ENCODE results near the gene DENND4B. TPM values are rescaled to one million over a fixed set of nuclear protein-coding genes. Genes with fewer than 3 reads are reported as not detected.
"Not testable (repeated sequence)": the region's sequence is repeated elsewhere in the genome, so short reads cannot be mapped to it uniquely, and the experiment has no call there.

The DENND4B gene, protein sequence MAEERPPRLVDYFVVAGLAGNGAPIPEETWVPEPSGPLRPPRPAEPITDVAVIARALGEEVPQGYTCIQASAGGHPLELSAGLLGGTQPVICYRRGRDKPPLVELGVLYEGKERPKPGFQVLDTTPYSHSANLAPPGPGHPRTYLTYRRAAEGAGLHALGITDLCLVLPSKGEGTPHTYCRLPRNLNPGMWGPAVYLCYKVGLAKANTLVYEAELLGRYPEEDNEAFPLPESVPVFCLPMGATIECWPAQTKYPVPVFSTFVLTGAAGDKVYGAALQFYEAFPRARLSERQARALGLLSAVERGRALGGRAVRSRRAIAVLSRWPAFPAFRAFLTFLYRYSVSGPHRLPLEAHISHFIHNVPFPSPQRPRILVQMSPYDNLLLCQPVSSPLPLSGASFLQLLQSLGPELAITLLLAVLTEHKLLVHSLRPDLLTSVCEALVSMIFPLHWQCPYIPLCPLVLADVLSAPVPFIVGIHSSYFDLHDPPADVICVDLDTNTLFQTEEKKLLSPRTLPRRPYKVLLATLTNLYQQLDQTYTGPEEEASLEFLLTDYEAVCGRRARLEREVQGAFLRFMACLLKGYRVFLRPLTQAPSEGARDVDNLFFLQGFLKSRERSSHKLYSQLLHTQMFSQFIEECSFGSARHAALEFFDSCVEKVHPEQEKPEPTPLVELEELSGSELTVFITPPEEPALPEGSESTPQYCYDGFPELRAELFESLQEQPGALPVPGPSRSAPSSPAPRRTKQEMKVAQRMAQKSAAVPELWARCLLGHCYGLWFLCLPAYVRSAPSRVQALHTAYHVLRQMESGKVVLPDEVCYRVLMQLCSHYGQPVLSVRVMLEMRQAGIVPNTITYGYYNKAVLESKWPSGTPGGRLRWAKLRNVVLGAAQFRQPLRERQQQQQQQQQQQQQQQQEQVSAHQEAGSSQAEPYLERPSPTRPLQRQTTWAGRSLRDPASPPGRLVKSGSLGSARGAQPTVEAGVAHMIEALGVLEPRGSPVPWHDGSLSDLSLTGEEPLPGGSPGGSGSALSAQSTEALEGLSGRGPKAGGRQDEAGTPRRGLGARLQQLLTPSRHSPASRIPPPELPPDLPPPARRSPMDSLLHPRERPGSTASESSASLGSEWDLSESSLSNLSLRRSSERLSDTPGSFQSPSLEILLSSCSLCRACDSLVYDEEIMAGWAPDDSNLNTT (N-terminal part only)
- polyA plus RNA-seq (2014; cell fraction: cytosol; rRNA removed), result 17.6 and 24.2 TPM in 2 replicates
- polyA plus RNA-seq (2014; cell fraction: nucleus; rRNA removed), result 256 and 294 TPM in 2 replicates

DNA sequence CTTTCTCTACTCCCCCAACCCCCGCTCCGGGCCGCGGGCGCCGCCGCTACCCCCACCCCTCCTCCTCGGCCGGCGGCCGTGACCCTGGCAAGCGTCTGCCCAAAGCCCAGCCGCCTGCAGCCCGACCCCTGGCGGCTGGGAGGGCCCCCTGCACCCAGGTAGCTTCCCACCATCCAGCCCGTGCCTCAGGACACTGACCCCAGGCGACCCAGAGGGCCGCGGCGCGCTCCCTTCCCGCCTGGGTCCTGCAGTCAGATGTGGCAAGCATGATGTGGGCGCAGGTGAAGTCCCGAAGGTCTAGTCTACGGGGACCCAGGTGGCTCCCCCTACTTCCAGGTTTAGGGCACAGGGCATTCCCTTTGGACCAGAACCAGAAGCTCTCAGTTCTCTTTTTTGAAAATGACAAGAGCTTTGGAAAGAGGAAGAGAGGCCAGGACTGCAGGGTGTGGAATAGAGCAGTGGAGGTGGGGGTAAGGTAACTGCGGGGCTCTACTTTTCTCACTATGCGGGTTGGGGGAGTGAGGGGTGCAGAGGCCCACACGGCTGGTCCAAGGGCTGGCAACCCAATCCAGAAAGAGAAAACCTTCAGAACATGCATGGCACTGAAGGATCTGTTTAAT is at the start of gene DENND4B:
Gene DENND4B, minus strand, starts transcription at position 97 of the 620 bp plus-strand sequence. CDS start 2,344 bp downstream, outside the sequence.
- peak; percentile 88 for DNase-seq (ENCODE audit: low spot score)

DNA sequence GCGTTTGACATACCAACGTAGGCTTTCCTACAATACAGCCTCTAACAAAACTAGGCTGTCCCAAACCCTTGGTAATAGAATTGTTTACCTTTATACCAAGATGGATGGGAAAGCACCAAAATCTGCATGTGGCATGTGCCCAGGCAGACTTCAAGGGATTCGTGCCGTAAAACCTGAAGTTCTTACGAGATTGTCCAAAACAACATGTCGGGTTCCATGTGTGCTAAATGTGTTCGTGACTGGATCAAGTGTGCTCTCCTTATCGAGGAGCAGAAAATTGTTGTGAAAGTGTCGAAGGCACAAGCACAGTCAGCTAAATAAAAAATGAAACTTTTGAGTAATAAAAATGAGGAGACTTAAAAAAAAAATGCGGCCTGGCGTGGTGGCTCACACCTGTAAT is 49.1 kb upstream of the DENND4B start:
- no peak for DNase-seq (ENCODE audit: low spot score)

DNA sequence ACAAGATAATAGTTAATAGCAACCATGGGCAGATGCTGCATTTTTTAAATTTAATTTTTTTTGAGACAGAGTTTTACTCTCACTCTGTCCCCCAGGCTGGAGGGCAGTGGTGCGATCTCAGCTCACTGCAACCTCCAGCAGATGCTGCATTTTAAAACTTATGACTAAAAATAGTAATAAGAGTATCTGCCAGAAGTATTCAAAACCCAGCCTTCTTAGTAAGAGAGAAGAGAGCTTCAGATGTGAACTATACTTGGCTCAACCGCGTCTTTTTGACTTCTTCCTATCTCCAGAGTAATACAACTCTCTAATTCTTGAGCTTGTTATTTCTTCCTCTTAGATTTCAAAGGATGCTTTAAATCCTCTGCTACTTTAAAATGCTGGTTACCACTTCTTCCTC is 48.7 kb upstream of the DENND4B start:
- no peak for DNase-seq (ENCODE audit: low spot score)

DNA sequence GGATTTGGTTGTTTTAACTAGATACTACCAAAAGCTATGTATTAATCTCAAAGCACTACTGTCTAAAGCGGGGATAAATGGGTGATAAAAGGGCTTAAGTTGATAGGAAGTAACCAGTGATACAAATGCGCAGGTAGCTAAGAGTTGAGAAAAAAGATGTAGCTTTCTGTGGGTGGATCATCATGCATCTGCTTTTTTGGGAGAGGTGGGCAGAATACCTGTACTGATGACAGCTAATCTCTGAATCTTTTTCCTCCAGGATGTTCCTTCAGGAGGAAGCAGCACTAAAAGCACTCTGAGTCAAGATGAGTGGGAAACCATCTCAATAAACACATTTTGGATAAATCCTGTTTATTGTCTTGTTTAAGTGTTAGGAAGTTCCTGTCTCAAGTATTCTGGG is 45.3 kb upstream of the DENND4B start:
- DNase-seq (ENCODE audit: low spot score), result no peak

GRCh38 chr1:153991151-153991630 is 44.7 kb upstream of the DENND4B start:
- no peak for DNase-seq (ENCODE audit: low spot score)

DNA sequence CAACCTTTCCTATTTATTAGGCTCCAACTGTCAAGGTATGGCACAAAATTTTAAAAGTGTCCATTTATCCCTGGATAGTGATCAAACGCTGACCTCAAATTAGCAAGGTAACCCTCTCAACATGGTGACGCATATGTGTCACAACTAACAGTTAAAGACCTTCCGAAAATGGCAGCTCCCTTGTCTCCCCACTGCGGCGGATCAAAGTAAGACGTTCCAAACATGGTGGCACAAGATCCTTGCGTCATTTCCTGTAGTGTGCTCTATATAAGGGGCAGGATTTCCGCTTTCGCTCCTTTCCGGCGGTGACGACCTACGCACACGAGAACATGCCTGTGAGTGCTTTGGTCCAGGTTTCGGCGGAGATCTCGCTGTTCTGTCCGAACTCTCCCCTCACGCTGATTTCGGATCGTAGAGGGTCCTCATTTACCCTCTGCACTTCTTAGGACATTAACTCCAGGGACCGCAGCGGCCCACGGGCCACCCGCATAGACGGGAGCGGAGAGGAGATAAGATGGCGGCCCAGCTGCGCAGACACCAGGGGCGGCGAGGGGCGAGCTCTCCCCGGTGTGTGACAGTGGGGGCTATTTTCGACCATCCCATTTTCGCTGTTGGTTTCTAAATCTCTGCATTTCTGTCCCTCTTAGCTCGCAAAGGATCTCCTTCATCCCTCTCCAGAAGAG is 44.1 kb upstream of the DENND4B start, which contains the start of gene RPS27:
Gene RPS27, plus strand, starts transcription at position 295 of the 683 bp plus-strand sequence. Its CDS starts 35 bp downstream, at position 330.
- DNase-seq (ENCODE audit: low spot score), result peak; percentile 99

GRCh38 chr1:153987621-153988020 is 41.1 kb upstream of the DENND4B start:
- DNase-seq (ENCODE audit: low spot score), result no peak

DNA sequence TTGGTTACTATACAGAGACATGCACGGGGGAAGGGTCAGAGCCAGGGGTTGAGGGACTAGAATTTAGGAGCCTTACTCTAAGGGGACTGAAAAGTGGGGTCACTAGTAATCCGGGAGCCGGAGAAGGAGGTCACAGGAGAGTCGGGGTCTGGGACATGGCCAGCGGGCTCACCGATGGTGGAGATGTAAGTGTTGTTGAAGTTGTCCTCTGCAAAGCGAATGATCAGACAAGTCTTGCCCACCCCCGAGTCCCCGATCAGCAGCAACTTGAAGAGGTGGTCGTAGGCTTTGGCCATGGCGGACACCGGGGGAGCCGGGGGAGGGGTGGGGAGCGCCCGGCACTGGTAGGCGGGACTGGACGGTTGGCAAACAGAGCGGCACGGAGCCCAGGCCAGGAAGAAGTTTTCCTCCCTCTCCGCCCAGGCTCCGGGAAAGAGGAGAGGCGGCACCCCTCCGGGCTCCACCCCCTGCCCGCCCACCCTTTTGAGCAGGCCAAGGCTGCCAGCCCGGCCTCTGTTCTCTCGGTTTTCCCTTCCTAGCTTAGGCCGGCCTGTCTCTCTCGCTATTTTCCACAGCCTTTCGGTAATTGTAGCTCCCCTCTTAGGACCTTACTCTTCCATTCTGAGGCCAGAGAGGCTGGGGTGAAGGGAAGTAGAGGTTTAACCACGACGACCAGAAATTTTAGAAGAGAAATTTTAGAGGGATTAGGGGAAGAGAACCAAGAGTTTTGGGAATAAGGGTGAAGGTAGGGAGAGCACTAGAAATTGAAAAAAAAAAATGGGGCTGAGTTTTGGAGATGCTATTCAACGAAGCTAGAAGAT is 39.6 kb upstream of the DENND4B start, which contains the start of gene RAB13:
Gene RAB13, minus strand, starts transcription at position 399 of the 821 bp plus-strand sequence. Its CDS starts 103 bp downstream, at position 296.
- peak; percentile 86 for DNase-seq (ENCODE audit: low spot score)

GRCh38 chr1:153985341-153985912 is 38.9 kb upstream of the DENND4B start:
- DNase-seq (ENCODE audit: low spot score), result no peak

- DNase-seq (ENCODE audit: low spot score), result no peak
These were observed 37.8 kb upstream of the DENND4B start for GRCh38 chr1:153984123-153984894.

- DNase-seq (ENCODE audit: low spot score), result not testable (repeated sequence)
These were observed 35.2 kb upstream of the DENND4B start for GRCh38 chr1:153981735-153982134.

DNA sequence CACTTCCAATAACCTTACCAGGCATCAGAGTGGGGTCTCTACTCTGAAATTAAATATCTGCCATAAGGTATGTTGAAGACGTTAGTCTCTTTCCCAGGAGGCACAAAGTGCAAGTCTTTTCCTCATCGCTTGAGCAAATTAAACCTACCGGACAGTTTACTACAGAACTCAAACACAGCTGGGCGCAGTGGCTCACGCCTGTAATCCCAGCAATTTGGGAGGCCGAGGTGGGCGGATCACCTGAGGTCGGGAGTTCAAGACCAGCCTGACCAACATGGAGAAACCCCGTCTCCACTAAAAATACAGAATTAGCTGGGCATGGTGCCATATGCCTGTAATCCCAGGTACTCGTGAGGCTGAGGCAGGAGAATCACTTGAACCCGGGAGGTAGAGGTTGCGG is 32.6 kb upstream of the DENND4B start:
- not testable (repeated sequence) for DNase-seq (ENCODE audit: low spot score)

GRCh38 chr1:153978274-153978909 is 31.9 kb upstream of the DENND4B start:
- DNase-seq (ENCODE audit: low spot score), result no peak

- DNase-seq (ENCODE audit: low spot score), result peak; percentile 87
These were observed 31.0 kb upstream of the DENND4B start, which contains the start of gene JTB for GRCh38 chr1:153977250-153978240. TSS of gene JTB (minus strand) at chr1:153977674. CDS start at chr1:153977252, 422 bp downstream.

DNA sequence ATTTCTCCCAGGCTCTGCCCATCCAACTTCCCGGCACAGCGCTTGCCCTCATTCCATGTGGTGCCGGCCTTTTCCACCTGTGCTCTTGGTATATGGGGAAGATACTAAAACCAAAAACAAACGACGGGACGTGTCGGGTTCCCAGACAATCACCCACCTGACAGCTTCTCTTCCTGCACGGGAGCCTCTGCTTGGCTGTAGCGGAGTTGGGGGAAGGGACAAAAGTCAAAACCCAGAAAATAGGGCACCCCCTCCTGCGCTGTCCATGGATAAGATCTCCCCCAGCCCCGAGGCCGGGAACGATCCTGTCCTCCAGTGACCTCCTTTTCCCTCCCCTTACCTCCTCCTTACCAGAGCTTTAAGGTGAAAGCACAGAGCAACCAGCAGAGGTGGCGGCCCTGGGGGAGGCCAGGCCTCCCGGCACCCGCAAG is 30.3 kb upstream of the DENND4B start:
- no peak for DNase-seq (ENCODE audit: low spot score)

DNA sequence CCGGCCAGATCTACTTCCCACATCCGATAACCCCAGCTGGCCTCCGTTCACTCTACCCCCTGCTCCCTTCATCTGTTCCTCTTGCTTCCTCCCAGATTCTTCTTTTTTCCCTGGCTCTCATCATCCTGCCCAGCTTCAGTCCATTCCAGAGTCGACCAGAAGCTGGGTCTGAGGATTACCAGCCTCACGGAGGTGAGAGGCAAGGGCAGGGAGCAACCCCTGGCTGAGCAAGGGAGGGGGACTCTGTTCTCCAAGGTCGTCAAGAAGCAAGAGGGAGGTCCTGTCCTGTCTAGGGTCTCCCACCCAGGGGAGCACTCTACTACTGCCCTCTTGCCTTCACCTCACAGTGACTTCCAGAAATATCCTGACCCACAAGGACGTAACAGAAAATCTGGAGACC is 27.0 kb upstream of the DENND4B start:
- no peak for DNase-seq (ENCODE audit: low spot score)

Data from SK-N-DZ (cell line).